ENCODE measurements around the gene ATP9B.

Gene ATP9B

DNA sequence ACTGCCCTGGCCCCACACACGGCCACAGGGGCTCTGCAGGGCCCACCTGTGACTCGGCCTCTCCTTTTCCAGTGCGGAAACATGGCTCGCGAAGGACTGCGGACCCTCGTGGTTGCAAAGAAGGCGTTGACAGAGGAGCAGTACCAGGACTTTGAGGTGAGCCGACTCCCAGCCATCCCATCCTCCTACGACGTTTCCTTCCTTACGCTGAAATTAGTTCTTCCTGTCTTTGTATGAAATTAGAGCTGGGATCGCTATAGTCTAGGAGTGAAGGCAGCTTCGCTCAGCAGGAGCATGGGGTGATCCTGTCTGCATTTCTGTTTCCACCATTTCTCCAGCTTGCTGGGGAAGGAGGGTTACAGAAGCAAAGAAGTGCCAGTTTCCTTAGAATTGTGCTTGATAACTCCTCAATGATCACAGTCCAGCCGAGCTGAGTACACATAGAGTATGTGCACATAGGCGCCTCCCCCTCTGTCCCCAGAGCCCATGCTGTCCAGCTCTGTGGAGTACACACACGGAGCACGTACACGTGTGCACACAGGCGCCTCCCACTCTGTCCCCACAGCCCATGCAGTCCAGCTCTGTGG lies 267.5 kb downstream of the ATP9B start:
- Histone ChIP-seq H3K27me3 (ENCODE audit: insufficient read depth, low read depth, severe bottlenecking) (no peaks in the 10 kb centered on the region), H3K9me3 (ENCODE audit: severe bottlenecking) (no peaks in the 10 kb centered on the region), H3K4me3 (ENCODE audit: low read depth, low read length) (no peak overlapping the region), H3K36me3 (peaks cover 18% of the 10 kb centered on the region), H3K27ac (no peak overlapping the region)
- DNase-seq: no peak
- TF ChIP-seq CTCF (IDR thresholded peaks at IDR 0.05; ENCODE audit: low read depth, low read length): no peak

DNA sequence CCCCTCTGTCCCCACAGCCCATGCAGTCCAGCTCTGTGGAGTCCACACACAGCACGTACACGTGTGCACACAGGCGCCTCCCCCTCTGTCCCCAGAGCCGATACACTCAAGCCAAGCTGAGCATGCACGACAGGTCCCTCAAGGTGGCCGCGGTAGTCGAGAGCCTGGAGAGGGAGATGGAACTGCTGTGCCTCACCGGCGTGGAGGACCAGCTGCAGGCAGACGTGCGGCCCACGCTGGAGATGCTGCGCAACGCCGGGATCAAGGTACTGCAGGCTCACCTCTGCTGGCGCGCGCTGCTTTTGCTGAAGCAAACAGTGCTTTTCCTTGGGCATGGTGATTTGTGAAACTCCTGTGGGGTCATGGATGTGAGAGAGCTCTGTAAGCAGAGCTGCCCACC lies 268.0 kb downstream of the ATP9B start:
- Histone ChIP-seq H3K27ac (no peak overlapping the region), H3K9me3 (ENCODE audit: severe bottlenecking) (no peaks in the 10 kb centered on the region), H3K36me3 (peaks cover 15% of the 10 kb centered on the region), H3K4me3 (ENCODE audit: low read depth, low read length) (no peak overlapping the region), H3K27me3 (ENCODE audit: insufficient read depth, low read depth, severe bottlenecking) (no peaks in the 10 kb centered on the region)
- TF ChIP-seq CTCF (IDR thresholded peaks at IDR 0.05; ENCODE audit: low read depth, low read length): no peak
- DNase-seq: no peak

DNA sequence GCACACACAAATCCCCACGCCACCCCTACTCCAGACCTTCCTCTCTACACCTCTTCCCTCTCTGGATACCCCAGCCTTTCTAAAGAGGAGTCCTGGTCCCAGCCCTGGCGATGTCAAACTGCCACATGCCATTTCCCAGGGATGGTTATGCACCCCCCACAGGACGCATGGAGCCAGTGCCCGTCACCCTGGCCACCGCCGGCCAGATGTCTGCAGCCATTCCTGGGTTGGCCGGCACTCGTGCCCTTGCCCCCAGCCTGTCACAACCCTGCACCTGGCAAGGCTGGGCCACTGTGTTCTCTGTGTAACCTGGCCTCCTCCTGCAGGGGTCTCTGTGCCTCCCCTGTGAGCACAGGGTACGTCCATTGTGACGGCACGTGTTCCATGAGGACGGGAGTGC lies 268.4 kb downstream of the ATP9B start:
- Histone ChIP-seq H3K27me3 (ENCODE audit: insufficient read depth, low read depth, severe bottlenecking) (no peaks in the 10 kb centered on the region), H3K9me3 (ENCODE audit: severe bottlenecking) (no peaks in the 10 kb centered on the region), H3K36me3 (peaks cover 15% of the 10 kb centered on the region), H3K27ac (no peak overlapping the region), H3K4me3 (ENCODE audit: low read depth, low read length) (no peak overlapping the region)
- TF ChIP-seq CTCF (IDR thresholded peaks at IDR 0.05; ENCODE audit: low read depth, low read length): no peak
- DNase-seq: no peak

DNA sequence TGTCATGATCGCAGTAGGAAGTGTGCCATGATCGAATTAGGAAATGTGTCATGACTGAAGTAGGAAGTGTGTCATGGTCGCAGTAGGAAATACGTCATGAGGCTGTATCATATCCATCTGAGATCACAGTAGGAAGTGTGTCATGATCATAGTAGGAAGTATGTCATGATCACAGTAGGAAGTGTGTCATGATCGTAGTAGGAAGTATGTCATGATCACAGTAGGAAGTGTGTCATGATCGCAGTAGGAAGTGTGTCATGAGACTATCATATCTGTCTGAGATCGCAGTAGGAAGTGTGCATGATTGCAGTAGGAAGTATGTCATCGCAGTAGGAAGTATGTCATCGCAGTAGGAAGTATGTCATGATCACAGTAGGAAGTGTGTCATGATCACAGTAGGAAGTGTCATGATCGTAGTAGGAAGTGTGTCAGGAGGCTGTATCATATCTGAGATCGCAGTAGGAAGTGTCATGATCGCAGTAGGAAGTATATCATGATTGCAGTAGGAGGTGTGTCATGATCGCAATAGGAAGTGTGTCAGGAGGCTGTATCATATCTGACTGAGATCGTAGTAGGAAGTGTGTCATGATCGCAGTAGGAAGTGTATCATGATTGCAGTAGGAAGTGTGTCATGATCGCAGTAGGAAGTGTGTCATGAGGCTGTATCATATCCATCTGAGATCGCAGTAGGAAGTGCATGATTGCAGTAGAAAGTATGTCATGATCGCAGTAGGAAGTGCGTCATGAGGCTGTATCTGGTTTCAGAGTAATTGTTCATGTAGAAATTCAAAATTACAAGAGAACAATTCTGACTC lies 270.1 kb downstream of the ATP9B start:
- Histone ChIP-seq H3K27me3 (ENCODE audit: insufficient read depth, low read depth, severe bottlenecking) (no peaks in the 10 kb centered on the region), H3K9me3 (ENCODE audit: severe bottlenecking) (no peaks in the 10 kb centered on the region), H3K36me3 (peaks cover 15% of the 10 kb centered on the region), H3K27ac (no peak overlapping the region), H3K4me3 (ENCODE audit: low read depth, low read length) (no peak overlapping the region)
- DNase-seq: no peak
- no peak for TF ChIP-seq CTCF (IDR thresholded peaks at IDR 0.05; ENCODE audit: low read depth, low read length)

DNA sequence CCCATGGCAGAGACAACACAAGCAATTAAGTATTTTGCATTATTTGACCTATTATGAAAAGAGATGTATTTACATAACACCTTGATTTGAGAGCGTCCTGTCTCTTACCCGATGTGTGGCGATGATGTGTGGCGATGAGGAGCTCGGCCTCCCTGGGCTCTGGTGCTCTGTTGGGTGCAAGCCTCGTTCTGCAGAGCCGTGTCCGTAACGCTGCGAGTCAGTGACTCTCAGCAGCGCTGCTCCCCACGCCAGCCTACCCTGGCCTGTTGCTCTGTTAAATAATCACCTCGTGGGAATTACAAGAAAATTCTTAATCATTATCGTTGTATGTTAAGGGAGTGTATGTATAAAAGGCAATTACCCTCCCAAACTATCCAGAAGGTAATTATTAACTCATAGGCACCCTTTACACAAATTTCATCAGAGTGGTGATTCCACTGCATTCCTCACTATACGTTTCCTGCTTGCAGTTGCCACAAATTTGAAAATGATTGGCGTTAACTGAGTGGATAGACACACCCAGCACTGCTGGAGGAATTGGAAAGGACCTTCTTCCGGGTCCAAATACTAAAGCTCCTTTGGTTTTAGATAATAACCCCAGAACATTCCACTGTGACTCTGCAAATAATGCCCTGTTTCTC lies 274.5 kb downstream of the ATP9B start:
- peaks cover 36% of the 10 kb centered on the region for H3K36me3 ChIP-seq
- no peak overlapping the region for H3K27ac ChIP-seq
- no peak for TF ChIP-seq CTCF (IDR thresholded peaks at IDR 0.05; ENCODE audit: low read depth, low read length)
- no peaks in the 10 kb centered on the region for H3K27me3 ChIP-seq (ENCODE audit: insufficient read depth, low read depth, severe bottlenecking)
- no peaks in the 10 kb centered on the region for H3K9me3 ChIP-seq (ENCODE audit: severe bottlenecking)
- DNase-seq: no peak
- H3K4me3 ChIP-seq (ENCODE audit: low read depth, low read length): no peak overlapping the region

Data from WERI-Rb-1 (cell line).